Stimulated activated CD4-positive, alpha-beta T cell treated with anti-CD3 and anti-CD28 coated beads, TNF-alpha, amount 100 ng/mL, for 4 hours (primary cell): ENCODE results near the gene SH3RF3.

Source experiments
- DNase-seq, 3 experiments: peaks; one replicate each; pipeline ENCODE4 v3.0.0-alpha.2; 2020; ENCODE audit warnings: low read depth in 3 of 3

SH3RF3 gene

DNA sequence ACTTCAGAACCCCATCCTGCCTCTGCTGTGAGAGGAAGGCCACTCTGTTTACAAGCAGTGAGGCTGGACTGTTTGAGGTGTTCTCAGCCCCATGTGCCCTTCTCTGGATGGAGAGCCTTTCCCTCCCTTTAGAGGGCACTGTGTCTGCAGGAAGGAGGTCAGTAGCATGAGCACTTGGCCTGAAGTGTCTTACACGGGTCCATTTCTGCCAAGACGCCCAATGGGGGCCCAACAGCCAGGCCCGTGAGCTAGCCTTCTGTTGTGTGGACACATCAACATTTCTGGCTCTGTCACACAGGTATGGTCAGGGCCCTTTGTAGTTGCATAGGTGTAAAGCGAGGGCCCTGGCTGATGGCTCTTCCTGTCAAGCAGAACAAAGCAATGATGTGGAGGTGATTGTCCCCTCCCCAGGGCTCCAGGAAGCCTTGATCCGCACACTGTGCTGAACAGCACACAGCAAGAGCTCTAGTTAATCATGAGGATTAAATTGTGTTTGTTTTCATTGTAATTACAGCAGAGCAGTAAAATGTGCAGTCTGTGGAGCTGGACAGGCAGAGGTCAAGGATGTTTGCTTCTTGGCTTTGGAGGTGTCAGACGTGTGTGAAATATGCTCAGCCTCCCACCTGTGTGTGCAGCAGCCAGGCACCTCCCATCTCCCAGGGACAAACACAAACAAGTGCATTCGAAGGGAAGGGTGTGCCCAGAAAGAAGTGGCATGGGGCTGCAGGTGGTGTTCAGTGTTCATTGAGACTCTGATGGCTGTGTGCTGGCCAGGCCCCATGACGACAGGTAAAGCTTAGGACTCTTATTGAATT, 132.1 kb downstream of the SH3RF3 start:
- DNase-seq: no peak

- no peak for DNase-seq
Measured at GRCh38 chr2:109261906-109262631, 133.1 kb downstream of the SH3RF3 start.

GRCh38 chr2:109264595-109265328, 135.8 kb downstream of the SH3RF3 start:
- DNase-seq: no peak

DNA sequence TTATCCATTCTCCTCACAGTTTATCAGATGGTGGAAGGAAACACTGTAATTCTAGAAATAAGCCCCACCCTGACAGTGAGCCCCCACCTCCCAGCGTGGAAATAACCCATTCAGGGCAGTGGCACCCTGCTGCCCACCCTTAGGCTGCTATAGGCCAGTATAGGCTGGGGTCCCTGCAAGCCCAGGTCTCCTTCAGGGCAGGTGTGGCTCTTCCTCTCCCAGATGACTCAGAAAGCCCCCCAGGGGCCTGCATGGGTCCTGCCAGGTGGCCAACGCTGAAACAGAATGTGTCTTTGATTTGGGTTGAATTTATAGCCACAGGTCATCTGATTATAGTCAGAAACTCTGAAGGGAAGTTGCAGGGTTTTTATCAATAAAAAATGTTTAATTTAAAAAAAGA, 136.4 kb downstream of the SH3RF3 start:
- DNase-seq: no peak

GRCh38 chr2:109265953-109266352, 136.9 kb downstream of the SH3RF3 start:
- DNase-seq: no peak

GRCh38 chr2:109266496-109266895, 137.5 kb downstream of the SH3RF3 start:
- DNase-seq: no peak

DNA sequence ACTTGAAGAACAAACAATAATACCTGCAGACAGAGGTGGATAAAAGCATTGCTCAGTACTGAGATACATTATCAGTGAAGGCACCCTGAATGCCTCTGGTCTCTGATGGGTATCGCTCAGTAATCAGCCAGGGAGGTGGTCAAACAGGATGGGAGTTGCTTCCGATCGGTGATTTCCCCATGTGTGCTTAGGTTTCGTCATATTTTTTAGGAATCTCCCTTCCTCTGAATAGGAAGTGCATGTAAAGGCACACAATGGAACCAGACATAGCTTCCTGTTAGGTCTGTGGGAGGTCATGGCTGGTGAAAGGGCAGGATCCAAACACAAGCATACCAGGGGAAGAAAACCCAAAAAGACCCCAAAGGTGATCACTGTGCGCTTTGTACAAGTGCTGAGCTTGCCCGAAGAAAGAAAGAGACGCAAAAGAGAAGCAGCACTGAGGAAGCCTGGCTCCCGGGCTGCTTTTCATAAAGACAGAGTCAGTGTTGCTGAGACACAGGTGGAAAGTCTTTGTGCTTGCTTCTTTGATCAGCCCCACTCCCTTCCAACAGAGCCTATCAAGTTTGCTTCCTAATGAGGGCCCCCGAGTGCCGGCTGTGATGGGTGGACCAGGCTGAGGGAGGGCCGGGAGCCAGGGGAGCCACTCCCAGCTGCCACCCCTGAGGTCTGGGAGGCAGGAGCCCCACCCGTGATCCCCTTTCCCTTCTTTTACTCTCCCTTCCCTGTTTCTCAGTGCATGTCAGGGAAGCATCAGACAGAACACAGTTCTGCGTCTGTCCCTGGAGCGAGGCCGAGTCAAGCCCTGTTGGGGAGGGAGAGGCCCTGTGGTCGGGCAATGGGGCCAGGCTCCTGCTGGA, 138.2 kb downstream of the SH3RF3 start:
- DNase-seq: no peak

DNA sequence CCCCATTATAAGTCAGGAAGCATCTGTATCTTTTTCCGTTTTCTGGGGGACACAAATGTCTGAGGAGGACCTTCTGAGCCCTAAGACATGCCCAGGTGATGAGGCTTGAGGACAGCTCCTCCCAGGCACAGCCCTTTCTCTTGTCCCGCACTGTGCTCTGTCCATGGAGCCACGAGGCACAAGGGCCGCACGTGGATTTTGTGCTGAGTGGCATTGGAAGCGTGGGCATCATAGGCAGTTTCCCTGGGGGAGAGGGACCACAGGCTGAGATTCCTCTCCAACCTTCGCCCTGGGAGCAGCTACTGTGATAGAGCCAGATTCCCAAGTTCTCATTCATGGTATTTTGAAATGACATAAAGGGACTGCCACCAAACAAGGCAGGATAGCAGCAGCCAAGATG, 139.9 kb downstream of the SH3RF3 start:
- DNase-seq: no peak

DNA sequence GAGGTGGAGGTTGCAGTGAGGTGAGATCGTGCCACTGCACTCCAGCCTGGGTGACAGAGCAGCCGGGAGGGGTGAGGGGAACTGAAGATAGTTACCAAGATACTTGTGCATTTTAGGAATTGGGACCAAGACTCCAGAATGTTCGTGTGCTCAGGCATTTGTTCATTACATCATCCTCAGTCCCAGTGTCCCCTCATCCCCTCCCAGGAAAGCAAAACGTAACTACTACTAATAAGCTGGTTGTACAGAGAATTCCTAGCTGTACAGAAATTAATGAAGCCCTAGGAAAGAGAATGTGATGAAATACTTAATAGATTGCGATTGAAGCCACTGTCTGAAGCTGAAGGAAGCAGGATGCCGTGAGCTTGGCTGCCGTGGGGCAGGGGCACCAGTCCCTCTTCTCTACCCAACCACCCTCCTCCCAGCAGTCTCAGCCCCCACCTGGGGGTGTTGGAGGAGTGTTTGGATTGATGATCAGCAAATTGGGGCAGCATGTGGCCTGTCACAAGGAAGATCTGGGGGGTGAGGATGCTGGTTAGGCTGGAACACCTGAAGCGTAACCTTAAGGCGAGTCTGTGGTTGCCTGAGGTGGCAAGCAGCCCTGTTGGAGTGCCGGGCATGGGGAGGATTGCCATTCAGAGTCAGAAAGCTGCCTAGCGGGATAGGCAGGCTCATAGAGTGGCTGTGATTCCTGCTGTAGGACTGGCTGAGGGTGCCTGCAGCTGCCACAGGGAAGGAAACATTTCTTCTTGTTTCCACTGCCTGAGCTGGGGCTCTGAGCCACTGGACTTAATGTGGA, 140.9 kb downstream of the SH3RF3 start:
- DNase-seq: no peak

GRCh38 chr2:109270505-109271312, 141.7 kb downstream of the SH3RF3 start:
- DNase-seq: no peak

DNA sequence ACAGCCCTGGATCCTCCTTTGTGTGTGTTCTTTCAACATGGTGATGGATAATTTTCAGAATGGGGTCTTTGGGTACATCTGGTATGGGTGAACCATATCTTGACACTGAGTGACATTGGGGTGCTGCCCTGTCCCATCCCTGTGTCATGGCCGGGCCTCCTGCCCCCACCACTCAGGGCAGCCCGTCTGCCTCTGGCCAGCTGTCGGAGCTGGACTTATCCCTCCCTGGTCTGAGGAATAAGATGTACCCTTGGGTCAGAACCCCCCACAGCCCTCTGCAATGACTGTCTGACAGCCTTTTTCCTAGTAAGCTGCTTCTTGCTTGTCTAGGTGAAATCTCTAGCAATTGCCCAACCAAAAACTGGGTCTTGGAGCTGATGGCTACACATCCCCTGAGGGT, 142.9 kb downstream of the SH3RF3 start:
- no peak for DNase-seq

GRCh38 chr2:109272461-109272860, 143.5 kb downstream of the SH3RF3 start:
- no peak for DNase-seq

GRCh38 chr2:109275120-109276012, 146.4 kb downstream of the SH3RF3 start:
- no peak for DNase-seq

DNA sequence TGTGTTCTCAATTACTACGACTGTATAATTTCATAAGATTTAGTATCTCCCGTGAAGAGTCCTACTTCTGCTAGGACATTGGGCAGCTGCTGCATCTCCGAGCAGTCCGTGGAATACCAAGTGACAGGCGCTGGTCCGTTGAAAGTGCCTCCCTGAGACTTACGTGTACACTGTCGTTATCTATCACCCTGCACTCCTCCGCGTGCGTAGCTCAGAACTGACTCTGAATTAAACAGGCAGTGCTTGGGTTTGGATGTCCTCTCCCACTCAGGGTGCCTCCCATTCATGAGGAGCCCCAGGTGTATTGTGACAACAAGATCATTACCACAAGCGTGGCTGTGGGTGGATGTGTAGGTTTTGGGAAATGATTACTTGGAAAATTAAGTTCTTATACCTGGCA, 148.4 kb downstream of the SH3RF3 start:
- DNase-seq: no peak

- DNase-seq: no peak
Measured at GRCh38 chr2:109279243-109279860, 150.3 kb downstream of the SH3RF3 start.

GRCh38 chr2:109280804-109281203, 151.8 kb downstream of the SH3RF3 start:
- no peak for DNase-seq

DNA sequence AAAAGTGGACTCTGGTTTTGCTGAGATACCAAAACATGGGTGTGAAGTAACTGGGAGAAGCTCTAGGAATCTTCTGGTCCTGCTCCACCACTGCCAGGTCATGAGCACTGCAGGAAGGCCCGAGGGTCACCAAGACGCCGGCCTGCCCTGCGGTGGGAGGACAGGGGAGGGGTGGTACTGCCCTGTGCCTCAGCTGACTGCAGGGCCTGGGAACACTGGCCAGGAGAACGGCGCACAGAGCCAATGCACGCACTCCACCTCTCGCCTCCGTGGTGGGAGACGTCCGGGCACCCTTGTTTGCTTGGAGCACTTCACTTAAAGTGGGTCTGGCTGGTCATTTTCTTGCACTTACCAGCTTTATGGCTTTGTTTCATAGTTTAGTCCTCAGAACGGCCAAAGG, 153.4 kb downstream of the SH3RF3 start:
- no peak for DNase-seq

- no peak for DNase-seq
Measured at GRCh38 chr2:109282865-109283264, 153.9 kb downstream of the SH3RF3 start.
